ENCODE results near the gene C16orf92. TPM values are rescaled to one million over a fixed set of nuclear protein-coding genes. Genes with fewer than 3 reads are reported as not detected.

C16orf92 gene
- total RNA-seq, 1 experiment from 2014 or later, result not detected

GRCh38 chr16:29995324-29995910 lies 27.6 kb upstream of the C16orf92 start, which contains the start of gene HIRIP3:
Gene HIRIP3, minus strand, starts transcription at chr16:29995617. Its CDS starts 12 bp downstream, at chr16:29995605.
- ChIA-PET CTCF (interaction anchor here (0.5 kb wide), 1 partner anchor 180 kb away, joined by 3 read pairs; no protein-coding TSS in a partner anchor), POLR2A (no interaction called here)
- BruUV-seq (replicated peaks), result no TSS peak
- ATAC-seq (peak; percentile 76), DNase-seq (ENCODE audit: low read depth, low spot score) (no peak)
- Histone ChIP-seq H3K27ac (ENCODE audit: low read length) (peak within 1 kb of the TSS; percentile 100), H3K9me3 (ENCODE audit: control insufficient read depth, insufficient read depth, low read depth, low read length) (no peaks in the 10 kb centered on the region), H3K36me3 (ENCODE audit: control insufficient read depth, insufficient read depth, low read length) (peaks cover 5% of the 10 kb centered on the region), H3K4me1 (ENCODE audit: control insufficient read depth, insufficient read depth, low read length) (peaks cover 31% of the 10 kb centered on the region), H3K4me3 (ENCODE audit: low read depth in 2 of 2, low read length in 2 of 2) (peak within 1 kb of the TSS; percentile 72 to 98), H3K27me3 (ENCODE audit: control insufficient read depth, insufficient read depth, low read length) (no peaks in the 10 kb centered on the region)
- in situ Hi-C loops (cut with HindIII; ENCODE audit: low pct_unique_long_range_greater_than_20kb, low sequenced_read_pairs) (no loop called here), intact Hi-C loops (cut with micrococcal nuclease; ENCODE audit: unreplicated experiment) (no loop called here)
- 0 out of 2 replicates have a peak, but pooled peaks have one; percentile 82 for TF ChIP-seq SIN3A (IDR thresholded peaks at IDR 0.05; ENCODE audit: borderline replicate concordance, insufficient read depth, low read depth, low read length)
- 0 out of 4 replicates have a peak, but pooled peaks of 1 of the 2 experiments have one; percentile 26 for TF ChIP-seq REST (IDR thresholded peaks at IDR 0.05; ENCODE audit: insufficient read depth in 1 of 2, low read depth in 2 of 2, low read length in 1 of 2)
- peak; percentile 37; the same call in 1 of the 2 replicates for TF ChIP-seq POLR2AphosphoS5 (IDR thresholded peaks at IDR 0.05; ENCODE audit: low read depth, low read length)
- no peak for TF ChIP-seq TCF7L2 (IDR thresholded peaks at IDR 0.05; ENCODE audit: low read depth, low read length)
- TF ChIP-seq CTCF (IDR thresholded peaks at IDR 0.05), result no peak

- Histone ChIP-seq H3K4me3 (ENCODE audit: low read depth in 2 of 2, low read length in 2 of 2) (peak within 1 kb of the TSS; percentile 72 to 98), H3K27ac (ENCODE audit: low read length) (peak within 1 kb of the TSS; percentile 100), H3K27me3 (ENCODE audit: control insufficient read depth, insufficient read depth, low read length) (no peaks in the 10 kb centered on the region), H3K4me1 (ENCODE audit: control insufficient read depth, insufficient read depth, low read length) (peaks cover 31% of the 10 kb centered on the region), H3K9me3 (ENCODE audit: control insufficient read depth, insufficient read depth, low read depth, low read length) (no peaks in the 10 kb centered on the region), H3K36me3 (ENCODE audit: control insufficient read depth, insufficient read depth, low read length) (peaks cover 5% of the 10 kb centered on the region)
- in situ Hi-C loops (cut with HindIII; ENCODE audit: low pct_unique_long_range_greater_than_20kb, low sequenced_read_pairs), result no loop called here
- ATAC-seq (peak; percentile 96), DNase-seq (ENCODE audit: low read depth, low spot score) (peak; percentile 84)
- peak; percentile 67 for TF ChIP-seq POLR2AphosphoS5 (IDR thresholded peaks at IDR 0.05; ENCODE audit: low read depth, low read length)
- TF ChIP-seq CTCF (IDR thresholded peaks at IDR 0.05), result no peak
- ChIA-PET CTCF (interaction anchor here (0.6 kb wide), 1 partner anchor 97 kb away, joined by 4 read pairs; the partner anchor contains the start of gene SEZ6L2), POLR2A (no interaction called here)
- TSS peak; percentile 73 for BruUV-seq (replicated peaks)
- intact Hi-C loops (cut with micrococcal nuclease; ENCODE audit: unreplicated experiment), result no loop called here
Observed at GRCh38 chr16:29995911-29996765, 26.9 kb upstream of the C16orf92 start, which contains the start of gene INO80E. Gene INO80E, plus strand, starts transcription at chr16:29996241. Its CDS starts 70 bp downstream, at chr16:29996311.
